Panc1 (cell line): ENCODE results near the gene ABCG2. TPM values are rescaled to one million over a fixed set of nuclear protein-coding genes. Genes with fewer than 3 reads are reported as not detected.

Experiments used
- ATAC-seq: fragments of 200-7000 bp; cut with Tn5 transposase; 2 replicates; pipeline ENCODE4 v1.9.1; 2020; ENCODE audit warnings: mild to moderate bottlenecking, moderate library complexity
- BruUV-seq: library from RNA; stranded (reverse); fragments of 400-500 nt; replicated peaks from 2 replicates; lab custom pipeline; 2021; lab: Mats Ljungman, UMichigan
- CTCF ChIA-PET: fragments of 300-600 bp; sonication (Branson Sonifier 250); formaldehyde crosslinking; loops from one replicate; lab custom pipeline; 2022; ENCODE audit warnings: antibody characterized with exemption; lab: Charles Lee
- POLR2A ChIA-PET: fragments of 300-600 bp; sonication (Branson Sonifier 250); formaldehyde crosslinking; loops from one replicate; lab custom pipeline; 2022; ENCODE audit warnings: antibody characterized with exemption; lab: Charles Lee
- DNase-seq: peaks from one replicate; pipeline ENCODE4 v3.0.0-alpha.2; 2010; ENCODE audit warnings: low read depth, low spot score
- H3K27ac ChIP-seq: 2 replicates; pipeline ENCODE4 v1.5.1; 2011; ENCODE audit warnings: mild to moderate bottlenecking, low read length, inconsistent platforms
- H3K27me3 ChIP-seq: fragments of 200-500 bp; sonication (Bioruptor generic); 2 replicates; pipeline ENCODE4 v1.6.0; 2014; ENCODE audit warnings: low read length, inconsistent platforms; ENCODE audit not compliant: control insufficient read depth, insufficient read depth
- H3K36me3 ChIP-seq: fragments of 200-500 bp; sonication (Bioruptor generic); 2 replicates; pipeline ENCODE4 v1.5.1; 2014; ENCODE audit warnings: inconsistent platforms, mild to moderate bottlenecking, low read length, moderate library complexity; ENCODE audit not compliant: control insufficient read depth, insufficient read depth
- H3K4me1 ChIP-seq: 2 replicates; pipeline ENCODE4 v1.5.1; 2011; ENCODE audit warnings: inconsistent platforms, mild to moderate bottlenecking, low read length, moderate library complexity; ENCODE audit not compliant: control insufficient read depth, insufficient read depth
- H3K4me3 ChIP-seq, 2 experiments: 2 replicates each; pipeline ENCODE4 v1.5.1; 2011 to 2012; ENCODE audit warnings: low read depth in 2 of 2, low read length in 2 of 2, mild to moderate bottlenecking in 2 of 2, inconsistent platforms in 1 of 2, moderate library complexity in 1 of 2
- H3K9me3 ChIP-seq: fragments of 200-500 bp; sonication (Bioruptor generic); 2 replicates; pipeline ENCODE4 v1.5.1; 2014; ENCODE audit warnings: low read depth, mild to moderate bottlenecking, inconsistent platforms, low read length, moderate library complexity; ENCODE audit not compliant: control insufficient read depth, insufficient read depth
- POLR2AphosphoS5 ChIP-seq: IDR thresholded peaks from 2 replicates; pipeline ENCODE4 v1.6.1; 2012; ENCODE audit warnings: mild to moderate bottlenecking, low read depth, low read length, moderate library complexity
- SIN3A ChIP-seq: IDR thresholded peaks from 2 replicates; pipeline ENCODE4 v1.6.1; 2012; ENCODE audit warnings: low read depth, mild to moderate bottlenecking, low read length, moderate library complexity, borderline replicate concordance; ENCODE audit not compliant: insufficient read depth
- TCF7L2 ChIP-seq: IDR thresholded peaks from 2 replicates; pipeline ENCODE4 v1.6.1; 2011; ENCODE audit warnings: mild to moderate bottlenecking, low read depth, low read length, inconsistent platforms
- in situ Hi-C: cut with HindIII; loops from 2 replicates; pipeline ENCODE4 v1.10.0; 2016; ENCODE audit warnings: low sequenced_read_pairs, low pct_unique_long_range_greater_than_20kb
- intact Hi-C: fragments of 100-400 bp; cut with micrococcal nuclease; formaldehyde crosslinking; loops from one replicate; pipeline ENCODE4 v1.10.0; 2022; ENCODE audit not compliant: unreplicated experiment
- total RNA-seq: library from RNA; stranded (reverse); gene quantifications from one replicate; pipeline ENCODE4 v1.2.1, GENCODE V29; 2021; ENCODE audit not compliant: unreplicated experiment
- TF ChIP-seq, protein P1 (sequence below): fragments of 450-650 bp; IDR thresholded peaks from 2 replicates; pipeline ENCODE4 v1.5.1; 2017; ENCODE audit warnings: mild to moderate bottlenecking
- TF ChIP-seq, protein P2 (sequence below), 2 experiments: IDR thresholded peaks; 2 replicates each; pipeline ENCODE4 v1.6.1; 2011 to 2012; ENCODE audit warnings: low read depth in 2 of 2, control low read depth in 1 of 2, low read length in 1 of 2, mild to moderate bottlenecking in 1 of 2, moderate library complexity in 1 of 2; ENCODE audit not compliant: insufficient read depth in 1 of 2

Gene ABCG2
- total RNA-seq, 1 experiment from 2014 or later: 63.3 TPM

DNA sequence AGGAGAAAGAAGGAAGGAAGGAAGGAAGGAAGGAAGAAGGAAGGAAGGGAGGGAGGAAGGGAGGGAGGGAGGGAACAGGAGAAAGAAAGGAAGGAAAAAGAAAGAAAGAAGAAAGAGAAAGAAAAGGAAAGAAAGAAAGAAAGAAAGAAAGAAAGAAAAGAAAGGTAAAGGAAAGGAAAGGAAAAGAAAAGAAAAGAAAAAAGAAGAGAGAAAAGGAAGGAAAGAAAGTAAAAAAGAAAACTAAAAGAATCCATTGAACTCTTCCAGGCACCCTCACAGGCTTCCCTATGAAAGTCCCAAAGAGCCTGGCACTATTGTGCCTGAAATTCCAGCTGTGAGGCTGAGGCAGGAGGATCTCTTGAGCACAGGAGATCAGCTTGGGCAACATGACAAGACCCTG lies 11.5 kb downstream of the ABCG2 start:
- POLR2A ChIA-PET: no interaction called here
- BruUV-seq: no TSS peak

DNA sequence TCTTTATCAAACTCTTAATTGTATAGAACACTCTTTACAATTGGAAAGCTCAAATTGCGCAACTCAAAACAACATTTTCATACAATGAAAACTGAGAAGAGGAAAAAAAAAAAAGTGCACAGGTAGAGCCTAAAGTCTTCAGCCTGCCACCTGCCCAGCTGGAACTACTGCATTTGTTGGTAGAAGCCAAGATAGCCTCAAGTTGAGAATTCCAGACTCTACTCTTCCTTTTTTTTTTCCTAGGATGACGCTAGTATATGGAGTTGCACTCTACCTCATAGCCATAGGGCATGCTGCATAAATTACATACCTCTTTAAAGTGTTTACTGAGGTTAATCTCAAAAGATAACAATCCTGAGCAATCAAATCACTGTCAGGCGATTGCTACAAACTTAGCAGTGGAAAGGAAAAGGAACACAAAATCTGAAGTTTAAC lies 13.6 kb downstream of the ABCG2 start:
- ATAC-seq (peak; percentile 79), DNase-seq (no peak)
- H3K4me3 ChIP-seq: no peak overlapping the region
- H3K27ac ChIP-seq: peak overlapping the region; percentile 1; the same call in 1 of the 2 replicates
- TF ChIP-seq SIN3A (no peak), TCF7L2 (peak; percentile 37; the same call in 1 of the 2 replicates)
- POLR2A ChIA-PET: no interaction called here
- CTCF ChIA-PET: no interaction called here
- H3K9me3 ChIP-seq: no peaks in the 10 kb centered on the region
- H3K4me1 ChIP-seq: peaks cover 36% of the 10 kb centered on the region
- BruUV-seq: no TSS peak
- H3K36me3 ChIP-seq: no peaks in the 10 kb centered on the region
- intact Hi-C loops: no loop called here
- in situ Hi-C loops: no loop called here
- H3K27me3 ChIP-seq: no peaks in the 10 kb centered on the region

More for the DNA sequence above, 11.5 kb downstream of the ABCG2 start:
- Histone ChIP-seq H3K4me1 (peaks cover 36% of the 10 kb centered on the region), H3K27ac (peak overlapping the region; percentile 57; the same call in 1 of the 2 replicates), H3K4me3 (no peak overlapping the region), H3K27me3 (no peaks in the 10 kb centered on the region), H3K9me3 (no peaks in the 10 kb centered on the region), H3K36me3 (no peaks in the 10 kb centered on the region)
- in situ Hi-C loops: no loop called here
- ATAC-seq (no peak), DNase-seq (no peak)
- TF ChIP-seq TCF7L2 (no peak), SIN3A (no peak), POLR2AphosphoS5 (no peak)
- TF ChIP-seq, protein P1, sequence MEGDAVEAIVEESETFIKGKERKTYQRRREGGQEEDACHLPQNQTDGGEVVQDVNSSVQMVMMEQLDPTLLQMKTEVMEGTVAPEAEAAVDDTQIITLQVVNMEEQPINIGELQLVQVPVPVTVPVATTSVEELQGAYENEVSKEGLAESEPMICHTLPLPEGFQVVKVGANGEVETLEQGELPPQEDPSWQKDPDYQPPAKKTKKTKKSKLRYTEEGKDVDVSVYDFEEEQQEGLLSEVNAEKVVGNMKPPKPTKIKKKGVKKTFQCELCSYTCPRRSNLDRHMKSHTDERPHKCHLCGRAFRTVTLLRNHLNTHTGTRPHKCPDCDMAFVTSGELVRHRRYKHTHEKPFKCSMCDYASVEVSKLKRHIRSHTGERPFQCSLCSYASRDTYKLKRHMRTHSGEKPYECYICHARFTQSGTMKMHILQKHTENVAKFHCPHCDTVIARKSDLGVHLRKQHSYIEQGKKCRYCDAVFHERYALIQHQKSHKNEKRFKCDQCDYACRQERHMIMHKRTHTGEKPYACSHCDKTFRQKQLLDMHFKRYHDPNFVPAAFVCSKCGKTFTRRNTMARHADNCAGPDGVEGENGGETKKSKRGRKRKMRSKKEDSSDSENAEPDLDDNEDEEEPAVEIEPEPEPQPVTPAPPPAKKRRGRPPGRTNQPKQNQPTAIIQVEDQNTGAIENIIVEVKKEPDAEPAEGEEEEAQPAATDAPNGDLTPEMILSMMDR: no peak
- TF ChIP-seq, protein P2, sequence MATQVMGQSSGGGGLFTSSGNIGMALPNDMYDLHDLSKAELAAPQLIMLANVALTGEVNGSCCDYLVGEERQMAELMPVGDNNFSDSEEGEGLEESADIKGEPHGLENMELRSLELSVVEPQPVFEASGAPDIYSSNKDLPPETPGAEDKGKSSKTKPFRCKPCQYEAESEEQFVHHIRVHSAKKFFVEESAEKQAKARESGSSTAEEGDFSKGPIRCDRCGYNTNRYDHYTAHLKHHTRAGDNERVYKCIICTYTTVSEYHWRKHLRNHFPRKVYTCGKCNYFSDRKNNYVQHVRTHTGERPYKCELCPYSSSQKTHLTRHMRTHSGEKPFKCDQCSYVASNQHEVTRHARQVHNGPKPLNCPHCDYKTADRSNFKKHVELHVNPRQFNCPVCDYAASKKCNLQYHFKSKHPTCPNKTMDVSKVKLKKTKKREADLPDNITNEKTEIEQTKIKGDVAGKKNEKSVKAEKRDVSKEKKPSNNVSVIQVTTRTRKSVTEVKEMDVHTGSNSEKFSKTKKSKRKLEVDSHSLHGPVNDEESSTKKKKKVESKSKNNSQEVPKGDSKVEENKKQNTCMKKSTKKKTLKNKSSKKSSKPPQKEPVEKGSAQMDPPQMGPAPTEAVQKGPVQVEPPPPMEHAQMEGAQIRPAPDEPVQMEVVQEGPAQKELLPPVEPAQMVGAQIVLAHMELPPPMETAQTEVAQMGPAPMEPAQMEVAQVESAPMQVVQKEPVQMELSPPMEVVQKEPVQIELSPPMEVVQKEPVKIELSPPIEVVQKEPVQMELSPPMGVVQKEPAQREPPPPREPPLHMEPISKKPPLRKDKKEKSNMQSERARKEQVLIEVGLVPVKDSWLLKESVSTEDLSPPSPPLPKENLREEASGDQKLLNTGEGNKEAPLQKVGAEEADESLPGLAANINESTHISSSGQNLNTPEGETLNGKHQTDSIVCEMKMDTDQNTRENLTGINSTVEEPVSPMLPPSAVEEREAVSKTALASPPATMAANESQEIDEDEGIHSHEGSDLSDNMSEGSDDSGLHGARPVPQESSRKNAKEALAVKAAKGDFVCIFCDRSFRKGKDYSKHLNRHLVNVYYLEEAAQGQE (IDR thresholded peaks at IDR 0.05; ENCODE audit: insufficient read depth in 1 of 2, low read depth in 2 of 2, low read length in 1 of 2): no peak
- intact Hi-C loops: no loop called here
- CTCF ChIA-PET: no interaction called here

DNA sequence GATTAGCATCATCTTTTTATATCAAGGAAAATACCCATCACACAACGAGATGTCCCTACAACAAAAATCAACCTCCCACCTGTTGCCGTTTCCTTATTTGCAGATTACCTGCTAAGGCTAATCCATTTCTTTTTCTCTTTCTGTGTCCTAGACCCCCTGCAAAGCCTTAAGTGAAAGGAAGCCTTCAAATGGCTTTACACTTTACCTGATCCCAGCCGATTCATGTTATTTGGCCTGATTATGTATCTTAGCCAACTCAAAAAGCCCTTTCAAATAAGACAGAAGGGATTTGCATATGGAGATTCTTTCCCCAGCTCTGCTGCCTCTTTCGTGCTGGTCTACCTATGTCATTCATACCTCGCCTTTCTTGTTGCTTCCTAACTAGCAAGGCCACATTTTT lies 14.4 kb downstream of the ABCG2 start:
- Histone ChIP-seq H3K27me3 (no peaks in the 10 kb centered on the region), H3K27ac (peak overlapping the region; percentile 75), H3K36me3 (no peaks in the 10 kb centered on the region), H3K4me3 (no peak overlapping the region), H3K9me3 (no peaks in the 10 kb centered on the region), H3K4me1 (peaks cover 34% of the 10 kb centered on the region)
- in situ Hi-C loops (no loop called here), intact Hi-C loops (no loop called here)
- BruUV-seq: no TSS peak
- TF ChIP-seq TCF7L2 (no peak), POLR2AphosphoS5 (no peak), SIN3A (no peak)
- TF ChIP-seq, protein P2 (IDR thresholded peaks at IDR 0.05; ENCODE audit: insufficient read depth in 1 of 2, low read depth in 2 of 2, low read length in 1 of 2): no peak
- TF ChIP-seq, protein P1: no peak
- DNase-seq (no peak), ATAC-seq (no peak)
- ChIA-PET CTCF (no interaction called here), POLR2A (no interaction called here)
